D721Med (cell line): Measurements from ENCODE around the gene SLC35F4.
"Not testable (repeated sequence)": the region's sequence is repeated elsewhere in the genome, so short reads cannot be mapped to it uniquely, and the experiment has no call there.

ENCODE experiments used
- DNase-seq: peaks from one replicate; pipeline ENCODE4 v3.0.0; 2011; ENCODE audit warnings: low spot score; ENCODE audit not compliant: insufficient read length
- FAIRE-seq: peaks from 2 replicates; lab custom pipeline; 2011; peaks lifted over from hg19 to GRCh38; lab: Jason Lieb, UNC
- CTCF ChIP-seq: IDR thresholded peaks from 2 replicates; pipeline ENCODE4 v1.5.1; 2012; ENCODE audit warnings: mild to moderate bottlenecking, control low read depth; ENCODE audit not compliant: insufficient read depth; ENCODE audit errors: missing control alignments

Gene SLC35F4

GRCh38 chr14:57869617-57870016 is 3.7 kb upstream of the SLC35F4 start:
- TF ChIP-seq CTCF = no peak
- FAIRE-seq (no peak), DNase-seq (no peak)

- FAIRE-seq = no peak
- no peak for TF ChIP-seq CTCF
- DNase-seq = no peak
Observed at GRCh38 chr14:57866199-57866705, 360 bp upstream of the SLC35F4 start.

- FAIRE-seq = no peak
- TF ChIP-seq CTCF = no peak
- DNase-seq = no peak
Observed at GRCh38 chr14:57865066-57865402, 858 bp downstream of the SLC35F4 start.

GRCh38 chr14:57864659-57865058 is 1.2 kb downstream of the SLC35F4 start:
- DNase-seq (no peak), FAIRE-seq (no peak)
- TF ChIP-seq CTCF = no peak

- DNase-seq = no peak
- no peak for TF ChIP-seq CTCF
- no peak for FAIRE-seq
Observed at GRCh38 chr14:57863471-57863870, 2.4 kb downstream of the SLC35F4 start.

GRCh38 chr14:57855666-57856065 is 10.2 kb downstream of the SLC35F4 start:
- FAIRE-seq, DNase-seq: not testable (repeated sequence)

- TF ChIP-seq CTCF = no peak
- FAIRE-seq = no peak
- DNase-seq = no peak
Observed at GRCh38 chr14:57854571-57854970, 11.3 kb downstream of the SLC35F4 start.

GRCh38 chr14:57851354-57851753 is 14.5 kb downstream of the SLC35F4 start:
- TF ChIP-seq CTCF = no peak
- FAIRE-seq (no peak), DNase-seq (no peak)
